ENCODE results near the gene HS3ST4. TPM values are rescaled to one million over a fixed set of nuclear protein-coding genes. Genes with fewer than 3 reads are reported as not detected.

Gene HS3ST4
- total and polyA plus RNA-seq, 2 donors (not counting 3 experiments of a cell fraction or from before 2014, with no cell fraction given): not detected

GRCh38 chr16:26051063-26051462 lies 359.3 kb downstream of the HS3ST4 start:
- CTCF ChIA-PET: no interaction called here

More at GRCh38 chr16:26051063-26051462, 359.3 kb downstream of the HS3ST4 start:
- TF ChIP-seq FOS (IDR thresholded peaks at IDR 0.05; ENCODE audit: borderline replicate concordance, insufficient read depth, low read length): no peak
- TF ChIP-seq EZH2 (IDR thresholded peaks at IDR 0.05; ENCODE audit: borderline replicate concordance, low read depth, low read length, severe bottlenecking): no peak
- no peak for TF ChIP-seq CTCF (IDR thresholded peaks at IDR 0.05; ENCODE audit: extremely low read depth in 1 of 2, insufficient read depth in 1 of 2, low read depth in 1 of 2, low read length in 2 of 2)
- no peak for TF ChIP-seq MYC (IDR thresholded peaks at IDR 0.05; ENCODE audit: low read depth, low read length)
- no peak for TF ChIP-seq JUN (IDR thresholded peaks at IDR 0.05; ENCODE audit: borderline replicate concordance, insufficient read depth, insufficient read length, low read depth)
- TF ChIP-seq POLR2A (IDR thresholded peaks at IDR 0.05; ENCODE audit: low read depth, low read length): no peak
- TF ChIP-seq POLR2AphosphoS5 (IDR thresholded peaks at IDR 0.05; ENCODE audit: insufficient read depth, low read depth, low read length): no peak
- no peak for TF ChIP-seq GATA2 (IDR thresholded peaks at IDR 0.05; ENCODE audit: insufficient read depth, insufficient read length, low read depth, low read length)
- no peak for TF ChIP-seq MAX (IDR thresholded peaks at IDR 0.05; ENCODE audit: insufficient read depth, insufficient read length)
- H3K4me2 ChIP-seq (ENCODE audit: insufficient read depth, low read length): no peak overlapping the region
- H3K4me3 ChIP-seq (replicated peaks in 1 of 3; ENCODE audit: insufficient read depth in 1 of 3, low read depth in 1 of 3, low read length in 3 of 3): no peak overlapping the region
- H3K79me2 ChIP-seq (ENCODE audit: control insufficient read depth, insufficient read depth, low read length): no peaks in the 10 kb centered on the region
- FAIRE-seq (no peak), DNase-seq (ENCODE audit: low read depth, low spot score) (no peak)
- no peak overlapping the region for H3K27ac ChIP-seq (ENCODE audit: insufficient read depth, low read depth, low read length)
- dilution Hi-C loops (cut with MboI; ENCODE audit: extremely low pct_ligation_motif_present, low sequenced_read_pairs): no loop called here
- no peaks in the 10 kb centered on the region for H3K9me1 ChIP-seq (replicated peaks; ENCODE audit: control insufficient read depth, extremely low read depth, insufficient read depth, low read length)
- H3K27me3 ChIP-seq (ENCODE audit: control insufficient read depth in 2 of 2, insufficient read depth in 2 of 2, low read length in 2 of 2): no peaks in the 10 kb centered on the region
- POLR2A ChIA-PET: no interaction called here
- no peaks in the 10 kb centered on the region for H3K36me3 ChIP-seq (ENCODE audit: control insufficient read depth in 2 of 2, extremely low read depth in 1 of 2, insufficient read depth in 2 of 2, low read length in 2 of 2)
- no peaks in the 10 kb centered on the region for H3K4me1 ChIP-seq (ENCODE audit: control insufficient read depth, extremely low read depth, insufficient read depth, low read length)
- peaks cover 4% of the 10 kb centered on the region for H3K9me3 ChIP-seq (replicated peaks; ENCODE audit: control insufficient read depth, insufficient read depth, low read length)
- no peaks in the 10 kb centered on the region for H4K20me1 ChIP-seq (replicated peaks; ENCODE audit: control insufficient read depth, extremely low read depth, insufficient read depth, low read length)
- intact Hi-C loops (cut with micrococcal nuclease): no loop called here
- H2AFZ ChIP-seq (ENCODE audit: low read depth, low read length): no peak overlapping the region
- no peak overlapping the region for H3K9ac ChIP-seq (replicated peaks; ENCODE audit: extremely low read depth, insufficient read depth, low read length)
- no TSS peak for BruUV-seq (replicated peaks)

All from endothelial cell of umbilical vein (primary cell).